ENCODE results near the gene JCAD.
"Not testable (repeated sequence)": the region's sequence is repeated elsewhere in the genome, so short reads cannot be mapped to it uniquely, and the experiment has no call there.

JCAD gene

GRCh38 chr10:30022590-30022989 lies 36.8 kb downstream of the JCAD start:
- no peak for DNase-seq

- no peak for DNase-seq
Measured at GRCh38 chr10:30019468-30019867, 39.9 kb downstream of the JCAD start.

- DNase-seq, result no peak
Measured at GRCh38 chr10:30018496-30018895, 40.9 kb downstream of the JCAD start.

- no peak for DNase-seq
Measured at GRCh38 chr10:30017966-30018365, 41.4 kb downstream of the JCAD start.

GRCh38 chr10:30017556-30017955 lies 41.8 kb downstream of the JCAD start:
- DNase-seq, result no peak

- no peak for DNase-seq
Measured at GRCh38 chr10:30014511-30014910, 44.9 kb downstream of the JCAD start.

GRCh38 chr10:30013757-30014156 lies 45.6 kb downstream of the JCAD start:
- DNase-seq, result no peak

GRCh38 chr10:30011956-30012647 lies 47.3 kb downstream of the JCAD start:
- DNase-seq, result no peak

- no peak for DNase-seq
Measured at GRCh38 chr10:30011396-30011795, 48.0 kb downstream of the JCAD start.

GRCh38 chr10:30007406-30007805 lies 52.0 kb downstream of the JCAD start:
- no peak for DNase-seq

GRCh38 chr10:30006410-30006809 lies 53.0 kb downstream of the JCAD start:
- no peak for DNase-seq

GRCh38 chr10:30005116-30005515 lies 54.3 kb downstream of the JCAD start:
- not testable (repeated sequence) for DNase-seq

GRCh38 chr10:30002426-30003266 lies 56.7 kb downstream of the JCAD start:
- peak; percentile 55 for DNase-seq

GRCh38 chr10:30000802-30001571 lies 58.4 kb downstream of the JCAD start:
- no peak for DNase-seq

GRCh38 chr10:29998142-29998808 lies 61.1 kb downstream of the JCAD start:
- peak; percentile 70 for DNase-seq

- no peak for DNase-seq
Measured at GRCh38 chr10:29994811-29995210, 64.6 kb downstream of the JCAD start.

- no peak for DNase-seq
Measured at GRCh38 chr10:29993319-29993915, 66.0 kb downstream of the JCAD start.

GRCh38 chr10:29992914-29993313 lies 66.5 kb downstream of the JCAD start:
- no peak for DNase-seq

GRCh38 chr10:29991382-29991781 lies 68.0 kb downstream of the JCAD start:
- no peak for DNase-seq

GRCh38 chr10:29987471-29987870 lies 71.9 kb downstream of the JCAD start:
- DNase-seq, result no peak

GRCh38 chr10:29982997-29983648 lies 76.3 kb downstream of the JCAD start:
- no peak for DNase-seq

GRCh38 chr10:29981510-29981909 lies 77.9 kb downstream of the JCAD start:
- no peak for DNase-seq
